T-helper 9 cell (primary cell): ENCODE measurements around the gene CFAP299.
A peak's percentile ranks its signal among the peaks of the same experiment; 100 is the strongest.

ENCODE experiments used
- DNase-seq: peaks from one replicate; pipeline ENCODE4 v3.0.0-alpha.2; 2020

Gene CFAP299

DNA sequence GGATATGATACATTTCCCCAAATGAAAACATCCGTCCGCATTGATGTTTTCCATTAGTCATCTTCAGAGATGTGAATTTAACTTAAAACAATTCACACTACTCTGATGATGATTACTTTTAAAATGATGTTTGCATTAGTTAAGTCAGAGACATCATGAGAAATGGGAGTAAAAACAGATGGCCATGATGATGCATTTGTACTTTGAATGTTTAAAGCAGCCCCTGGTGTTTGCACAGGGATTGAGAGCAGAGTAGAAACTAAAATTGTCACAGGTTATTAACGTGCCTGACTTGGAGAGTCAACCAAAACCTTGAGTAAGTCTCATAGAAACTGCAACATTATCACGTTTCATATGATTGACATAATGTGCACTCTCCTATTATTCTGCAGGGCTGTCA, 117.2 kb downstream of the CFAP299 start:
- DNase-seq: no peak

GRCh38 chr4:80454040-80454439, 118.5 kb downstream of the CFAP299 start:
- no peak for DNase-seq

GRCh38 chr4:80454556-80454955, 119.0 kb downstream of the CFAP299 start:
- DNase-seq: no peak

DNA sequence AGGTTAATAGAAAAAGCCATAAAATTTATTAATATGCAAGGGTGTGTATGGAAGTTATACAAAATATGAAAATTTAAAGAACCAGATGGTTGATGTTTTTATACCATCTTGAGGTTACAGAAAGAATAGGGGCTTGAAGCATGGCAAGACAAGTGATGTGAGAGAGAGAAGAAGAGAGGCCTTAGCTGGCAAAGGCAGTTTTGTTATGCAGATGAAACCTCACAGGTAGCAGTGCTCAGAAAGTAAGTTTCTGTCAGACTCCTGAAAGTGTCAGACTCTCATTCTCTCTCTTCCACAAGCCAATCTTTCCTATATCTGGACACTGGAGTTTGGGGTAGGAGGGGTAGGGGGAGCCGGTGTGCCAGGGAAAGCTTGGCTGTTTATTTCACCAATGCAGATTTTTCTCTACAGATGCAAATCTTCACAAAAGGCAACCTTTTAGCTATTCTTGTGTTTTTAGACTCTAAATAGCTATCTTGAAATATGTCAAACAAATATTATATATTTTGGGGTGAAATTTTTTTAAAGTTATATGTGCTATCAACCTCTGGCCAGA, 124.5 kb downstream of the CFAP299 start:
- DNase-seq: no peak

GRCh38 chr4:80461412-80461811, 125.9 kb downstream of the CFAP299 start:
- no peak for DNase-seq

- no peak for DNase-seq
Measured at GRCh38 chr4:80462621-80463091, 127.1 kb downstream of the CFAP299 start.

DNA sequence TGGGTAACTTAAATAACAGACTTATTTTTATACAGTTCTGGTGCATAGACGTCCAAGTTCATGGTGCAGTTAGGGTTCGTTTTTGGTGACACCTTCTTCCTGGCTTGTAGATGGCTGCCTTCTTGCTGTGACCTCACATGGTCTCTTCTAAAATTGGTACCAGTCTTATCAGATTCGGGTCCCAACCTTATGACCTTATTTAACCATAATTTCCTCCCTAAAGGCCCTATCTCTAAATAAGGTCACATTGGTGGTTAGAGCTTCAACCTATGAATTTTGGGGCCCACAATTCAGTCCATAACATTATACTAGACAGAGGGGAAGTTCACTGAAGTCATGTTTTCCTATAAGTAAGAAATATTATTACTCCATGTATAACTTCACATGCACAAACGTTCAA, 128.0 kb downstream of the CFAP299 start:
- DNase-seq: no peak

GRCh38 chr4:80465238-80465637, 129.7 kb downstream of the CFAP299 start:
- DNase-seq: no peak

DNA sequence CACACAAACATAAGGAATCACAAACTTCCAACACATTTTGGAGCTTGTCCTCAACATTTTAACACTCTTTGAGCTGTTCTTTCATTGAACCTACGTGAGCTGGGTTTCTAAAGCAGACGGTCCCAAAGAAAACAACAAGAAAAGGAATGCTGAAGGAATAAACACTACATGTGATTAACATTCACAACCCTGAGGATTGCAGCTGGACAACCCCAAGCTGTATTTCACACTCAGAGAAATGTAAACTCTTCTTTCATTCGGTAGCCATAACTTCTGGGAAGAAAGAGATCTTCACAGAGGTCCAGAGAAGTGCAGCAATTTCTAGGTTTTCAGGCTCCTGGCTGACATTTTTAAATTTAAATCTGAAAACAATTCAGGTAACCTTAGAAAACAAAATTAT, 130.2 kb downstream of the CFAP299 start:
- no peak for DNase-seq

DNA sequence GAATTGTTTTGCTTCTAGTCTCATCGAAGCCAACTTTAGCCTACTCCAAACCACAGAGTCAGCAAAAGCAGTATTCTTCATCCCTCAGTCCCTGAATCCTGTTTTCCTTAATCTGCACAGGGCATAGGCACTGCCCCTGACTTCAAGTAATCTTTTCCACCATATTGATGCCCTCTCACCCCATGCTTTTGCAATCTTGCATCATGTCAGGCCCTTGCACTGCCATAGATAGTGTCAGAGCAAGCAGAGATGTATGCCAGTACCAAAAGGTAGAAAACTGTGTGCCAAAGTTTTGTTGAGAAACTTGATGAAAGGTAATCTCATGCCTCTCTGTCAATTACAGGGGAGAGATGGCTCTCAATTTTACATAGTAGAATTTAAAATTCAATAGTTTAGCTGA, 131.1 kb downstream of the CFAP299 start:
- DNase-seq: no peak

DNA sequence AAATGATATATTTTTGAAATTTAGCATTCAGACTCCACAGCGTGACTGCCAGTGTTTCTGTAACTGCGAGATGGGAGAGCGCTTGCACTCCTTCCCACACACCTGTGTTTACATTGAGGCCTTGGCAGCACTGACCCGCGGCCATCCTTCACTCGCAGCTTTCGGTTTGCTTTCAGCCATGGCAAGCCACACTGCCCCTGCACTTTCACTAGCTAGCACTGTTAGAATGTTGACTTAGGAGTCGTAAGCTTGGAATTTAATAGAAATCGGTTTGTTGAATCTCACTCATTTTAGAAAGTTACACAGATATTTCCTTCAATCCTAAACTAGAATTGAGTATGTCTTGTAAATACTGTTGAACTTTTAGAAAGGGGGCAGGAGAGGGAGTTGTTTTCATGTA, 136.2 kb downstream of the CFAP299 start:
- no peak for DNase-seq

- DNase-seq: no peak
Measured at GRCh38 chr4:80475236-80475635, 139.7 kb downstream of the CFAP299 start.

DNA sequence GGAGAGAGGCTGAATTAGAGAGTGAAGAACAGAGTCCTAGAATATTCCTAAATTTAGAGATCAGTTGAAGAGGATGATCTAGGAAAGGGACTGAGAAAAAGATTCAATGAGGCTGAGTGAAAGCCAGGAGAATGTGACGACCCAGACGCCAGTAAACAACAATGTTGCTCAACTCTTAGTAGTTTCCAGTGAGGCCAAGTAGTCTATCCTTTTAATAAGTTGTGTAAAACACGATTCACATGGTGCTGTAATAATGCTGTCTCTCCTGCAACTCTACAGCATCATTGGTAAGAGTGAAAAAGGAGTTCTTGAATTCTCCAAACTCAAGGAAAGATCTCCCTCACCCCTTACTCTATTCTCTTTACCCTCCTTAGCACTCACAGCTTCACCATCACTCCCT, 140.3 kb downstream of the CFAP299 start:
- no peak for DNase-seq

DNA sequence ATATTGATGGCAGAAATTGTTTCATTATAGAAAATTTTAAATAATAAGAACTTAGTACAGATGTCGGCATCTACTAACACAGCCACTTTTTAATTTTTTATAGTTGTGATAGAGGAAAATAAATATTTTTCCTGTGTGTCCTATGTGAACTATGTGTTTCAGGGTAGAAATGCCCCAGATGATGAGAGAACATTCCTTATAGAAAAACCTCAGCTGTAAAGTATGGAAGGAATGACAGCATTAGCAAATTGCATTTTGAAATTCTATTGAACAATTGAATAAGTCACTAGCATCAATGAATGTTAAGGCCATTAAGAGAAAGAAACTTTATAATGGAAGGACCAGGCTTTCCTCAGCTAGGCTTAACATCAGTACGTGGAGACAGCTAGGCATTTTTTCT, 149.2 kb downstream of the CFAP299 start:
- DNase-seq: no peak

DNA sequence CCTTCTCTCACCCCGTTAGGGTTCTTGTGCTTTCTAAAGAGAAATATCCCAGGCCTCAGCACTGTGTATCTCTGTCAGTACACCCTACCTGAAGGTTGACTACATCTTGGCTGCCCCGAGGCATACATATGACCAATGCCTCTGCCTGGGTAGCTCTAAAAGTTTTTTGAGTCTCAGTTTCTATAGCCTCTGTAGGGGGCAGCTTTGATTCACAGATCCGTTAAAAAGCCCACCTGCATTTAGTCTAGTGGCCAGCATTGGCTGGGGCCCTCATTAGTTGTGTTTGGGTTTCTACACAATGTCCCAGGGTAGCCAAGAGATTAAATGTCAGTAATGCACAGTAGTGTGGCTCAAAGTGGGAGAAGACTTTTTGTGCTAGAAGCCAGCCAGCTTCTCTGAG, 151.1 kb downstream of the CFAP299 start:
- DNase-seq: no peak

DNA sequence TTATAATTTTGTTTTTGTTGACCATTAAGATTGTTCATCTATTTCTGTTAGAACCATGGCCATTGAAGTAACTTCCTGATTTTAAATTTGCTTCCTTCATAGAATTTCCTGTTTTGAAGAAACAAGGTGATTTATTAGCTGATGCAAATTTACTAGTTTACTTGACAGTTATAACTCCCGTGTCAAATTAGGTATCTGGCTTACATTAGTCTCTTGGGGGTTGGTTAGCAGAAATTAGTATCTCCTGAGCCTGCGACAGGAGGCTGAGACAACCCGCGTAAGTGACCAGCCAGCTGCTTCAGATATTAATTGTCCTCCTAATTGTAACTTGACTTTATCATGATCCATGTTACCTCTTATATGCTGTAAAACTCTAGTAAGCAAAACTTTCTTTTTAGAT, 154.3 kb downstream of the CFAP299 start:
- no peak for DNase-seq

GRCh38 chr4:80492761-80493160, 157.2 kb downstream of the CFAP299 start:
- DNase-seq: peak; percentile 24

GRCh38 chr4:80495865-80496264, 160.3 kb downstream of the CFAP299 start:
- DNase-seq: no peak

DNA sequence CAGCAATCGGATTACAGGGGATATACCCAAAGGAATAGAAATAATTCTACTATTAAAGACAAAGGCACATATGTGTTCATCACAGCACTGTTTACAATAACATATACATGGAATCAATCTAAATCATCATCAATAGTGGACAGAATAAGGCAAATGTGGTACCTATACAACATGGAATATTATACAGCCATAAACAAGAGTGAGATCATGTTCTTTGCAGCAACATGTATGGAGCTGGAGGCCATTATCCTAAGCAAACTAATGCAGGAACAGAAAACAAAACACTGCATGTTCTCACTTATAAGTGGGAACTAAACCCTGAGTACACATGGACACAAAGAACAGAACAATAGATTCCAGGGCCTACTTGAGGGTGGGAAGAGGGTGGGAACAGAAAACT, 163.2 kb downstream of the CFAP299 start:
- no peak for DNase-seq

GRCh38 chr4:80500613-80501012, 165.1 kb downstream of the CFAP299 start:
- no peak for DNase-seq

- DNase-seq: no peak
Measured at GRCh38 chr4:80507077-80507476, 171.5 kb downstream of the CFAP299 start.

GRCh38 chr4:80507507-80507906, 172.0 kb downstream of the CFAP299 start:
- DNase-seq: no peak

DNA sequence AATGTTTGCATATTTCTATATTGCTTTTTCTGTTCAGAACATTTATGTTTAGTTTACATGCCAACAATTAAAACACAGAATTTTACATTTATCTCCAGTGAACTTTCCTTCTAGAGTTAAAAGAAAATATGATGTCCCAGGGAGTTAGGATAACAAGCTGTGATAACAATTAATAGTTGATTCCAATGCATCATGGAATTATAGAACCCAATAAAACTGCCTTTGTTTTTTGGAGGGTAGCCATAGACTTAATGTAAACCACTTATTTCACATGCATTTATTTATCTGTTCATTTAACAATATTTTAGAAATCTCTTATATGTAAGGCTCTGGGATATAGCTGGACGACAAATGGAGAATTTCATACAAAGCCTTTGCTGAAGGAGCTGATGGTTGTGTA, 180.0 kb downstream of the CFAP299 start:
- DNase-seq: no peak

- no peak for DNase-seq
Measured at GRCh38 chr4:80521438-80521837, 185.9 kb downstream of the CFAP299 start.

DNA sequence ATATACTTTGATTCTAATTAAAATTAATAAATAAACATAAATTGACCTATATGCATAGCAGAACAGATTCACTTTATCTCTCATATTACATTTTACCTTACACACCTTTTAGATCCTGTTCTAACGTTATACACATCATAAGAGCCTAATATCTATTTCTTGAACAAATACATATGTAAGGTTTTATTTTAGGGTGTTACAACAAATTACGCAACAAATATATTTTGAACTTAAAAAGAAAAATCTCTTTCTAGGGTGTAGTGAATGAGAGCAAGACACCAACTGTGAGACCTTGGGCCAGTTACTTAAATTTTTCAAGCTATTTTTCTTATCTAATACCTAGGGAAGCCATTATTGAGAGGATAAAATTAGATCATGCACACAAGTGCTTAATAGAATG, 191.2 kb downstream of the CFAP299 start:
- DNase-seq: no peak

GRCh38 chr4:80529026-80529425, 193.5 kb downstream of the CFAP299 start:
- DNase-seq: no peak
